Kidney (tissue), 14 donors: ENCODE results near the gene PRRX2. TPM values are rescaled to one million over a fixed set of nuclear protein-coding genes. Genes with fewer than 3 reads are reported as not detected.
"Not testable (repeated sequence)": the region's sequence is repeated elsewhere in the genome, so short reads cannot be mapped to it uniquely, and the experiment has no call there.

ENCODE experiments used
- DNase-seq, 5 donors: peaks; one replicate each; pipeline ENCODE4 v3.0.0-alpha.2; 2013 to 2020
- FAIRE-seq: peaks from 2 replicates; lab custom pipeline; 2012; peaks lifted over from hg19 to GRCh38; lab: Jason Lieb, UNC
- H3K27ac ChIP-seq, 2 donors: one replicate each; pipeline ENCODE4 v1.7.0; 2013; ENCODE audit warnings: low read depth in 2 of 2, low read length in 2 of 2, inconsistent platforms in 1 of 2
- H3K27me3 ChIP-seq: one replicate; pipeline ENCODE4 v1.7.1; 2013; ENCODE audit warnings: low read length, inconsistent platforms; ENCODE audit not compliant: control insufficient read depth, insufficient read depth
- H3K36me3 ChIP-seq, 3 donors: one replicate each; pipeline versions ENCODE4 v1.7.0 to v1.7.1; 2013; ENCODE audit warnings: low read length in 3 of 3, control low read depth in 1 of 3, inconsistent platforms in 1 of 3; ENCODE audit not compliant: insufficient read depth in 3 of 3, control insufficient read depth in 2 of 3
- H3K4me1 ChIP-seq, 3 donors: one replicate each; pipeline versions ENCODE4 v1.7.0 to v1.7.1; 2013; ENCODE audit warnings: low read length in 3 of 3, inconsistent platforms in 1 of 3, low read depth in 1 of 3; ENCODE audit not compliant: control insufficient read depth in 2 of 3, insufficient read depth in 2 of 3
- H3K4me3 ChIP-seq, 3 donors: one replicate each; pipeline versions ENCODE4 v1.7.0 to v1.8.1; 2013; ENCODE audit warnings: low read length in 3 of 3, control low read depth in 1 of 3, inconsistent platforms in 1 of 3
- H3K9ac ChIP-seq, 3 donors: one replicate each; pipeline versions ENCODE4 v1.7.0 to v1.7.1; 2013; ENCODE audit warnings: low read length in 3 of 3, control low read depth in 1 of 3, inconsistent platforms in 1 of 3
- H3K9me3 ChIP-seq, 3 donors: one replicate each; pipeline versions ENCODE4 v1.7.0 to v1.7.1; 2013; ENCODE audit warnings: low read length in 3 of 3, control low read depth in 1 of 3, inconsistent platforms in 1 of 3; ENCODE audit not compliant: control insufficient read depth in 2 of 3, insufficient read depth in 1 of 3
- intact Hi-C: fragments of 100-400 bp; cut with DNase I; formaldehyde crosslinking; loops from one replicate; pipeline ENCODE4 v1.11.1; 2022
- polyA plus RNA-seq: library from polyadenylated mRNA; stranded (reverse); fragments of 350-450 nt; fragmentation: Illumina TruSeq; extraction: RNeasy Lipid Tissue Mini Kit (QIAGEN cat#74804); gene quantifications from one replicate; pipeline ENCODE4 v1.2.3, GENCODE V29; 2014; ENCODE audit warnings: low read depth, low replicate concordance; ENCODE audit not compliant: insufficient read depth
- total RNA-seq: library from RNA; stranded (reverse); fragmentation: NEBNext Ultra II Directional; extraction: Animal tissue kit (Norgen Biotek cat#: 25700); gene quantifications from one replicate; pipeline ENCODE4 v1.2.1, GENCODE V29; 2021
- TF ChIP-seq, protein P1 (sequence below): IDR thresholded peaks from 3 replicates; pipeline ENCODE4 v1.5.1; 2012; ENCODE audit warnings: mild to moderate bottlenecking, moderate library complexity, borderline replicate concordance; ENCODE audit not compliant: insufficient read depth; ENCODE audit errors: extremely low read depth
- donor health status: control.
- donor health status: control.
- donor health status: control.
- donor health status: control.
- donor health status: control.
- donor health status: DM: yes; HTN: yes; CAD: no.
- donor health status: Normal renal cell carcinoma (clear cell type).

Gene PRRX2
- total and polyA plus RNA-seq, 2 donors from 2014 or later: 1.8 to 2.3 TPM

DNA sequence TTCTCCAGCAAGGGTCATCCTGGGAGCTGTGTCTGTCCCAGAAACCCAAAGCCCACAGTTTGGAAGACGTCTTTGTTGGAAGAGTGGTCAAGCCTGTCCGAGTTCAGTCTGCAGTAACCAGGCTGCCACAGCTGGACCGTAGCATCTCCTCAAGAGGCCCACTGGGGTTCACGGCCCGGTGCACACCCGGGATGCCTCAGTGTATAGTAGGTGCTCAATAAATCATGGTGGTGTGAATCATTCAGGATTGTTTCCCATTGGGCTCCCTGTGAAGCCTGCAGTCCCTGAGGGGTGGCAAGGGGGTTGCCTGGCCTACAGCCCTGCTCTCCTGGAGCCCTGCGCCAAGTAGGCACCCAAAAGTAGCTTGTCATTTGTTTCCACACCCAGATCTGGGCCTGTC lies 10.3 kb upstream of the PRRX2 start:
- Histone ChIP-seq H3K27me3 (no peaks in the 10 kb centered on the region), H3K36me3 (no peaks in the 10 kb centered on the region), H3K27ac (no peak overlapping the region), H3K4me1 (peaks cover 0 to 4% (median 0%) of the 10 kb centered on the region in 3 donors), H3K4me3 (no peak overlapping the region), H3K9ac (no peak overlapping the region), H3K9me3 (no peaks in the 10 kb centered on the region)
- TF ChIP-seq, protein P1, sequence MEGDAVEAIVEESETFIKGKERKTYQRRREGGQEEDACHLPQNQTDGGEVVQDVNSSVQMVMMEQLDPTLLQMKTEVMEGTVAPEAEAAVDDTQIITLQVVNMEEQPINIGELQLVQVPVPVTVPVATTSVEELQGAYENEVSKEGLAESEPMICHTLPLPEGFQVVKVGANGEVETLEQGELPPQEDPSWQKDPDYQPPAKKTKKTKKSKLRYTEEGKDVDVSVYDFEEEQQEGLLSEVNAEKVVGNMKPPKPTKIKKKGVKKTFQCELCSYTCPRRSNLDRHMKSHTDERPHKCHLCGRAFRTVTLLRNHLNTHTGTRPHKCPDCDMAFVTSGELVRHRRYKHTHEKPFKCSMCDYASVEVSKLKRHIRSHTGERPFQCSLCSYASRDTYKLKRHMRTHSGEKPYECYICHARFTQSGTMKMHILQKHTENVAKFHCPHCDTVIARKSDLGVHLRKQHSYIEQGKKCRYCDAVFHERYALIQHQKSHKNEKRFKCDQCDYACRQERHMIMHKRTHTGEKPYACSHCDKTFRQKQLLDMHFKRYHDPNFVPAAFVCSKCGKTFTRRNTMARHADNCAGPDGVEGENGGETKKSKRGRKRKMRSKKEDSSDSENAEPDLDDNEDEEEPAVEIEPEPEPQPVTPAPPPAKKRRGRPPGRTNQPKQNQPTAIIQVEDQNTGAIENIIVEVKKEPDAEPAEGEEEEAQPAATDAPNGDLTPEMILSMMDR: no peak
- FAIRE-seq: no peak
- DNase-seq: peak in 2 of 5 donors; percentile 31 to 39
- intact Hi-C loops: no loop called here

DNA sequence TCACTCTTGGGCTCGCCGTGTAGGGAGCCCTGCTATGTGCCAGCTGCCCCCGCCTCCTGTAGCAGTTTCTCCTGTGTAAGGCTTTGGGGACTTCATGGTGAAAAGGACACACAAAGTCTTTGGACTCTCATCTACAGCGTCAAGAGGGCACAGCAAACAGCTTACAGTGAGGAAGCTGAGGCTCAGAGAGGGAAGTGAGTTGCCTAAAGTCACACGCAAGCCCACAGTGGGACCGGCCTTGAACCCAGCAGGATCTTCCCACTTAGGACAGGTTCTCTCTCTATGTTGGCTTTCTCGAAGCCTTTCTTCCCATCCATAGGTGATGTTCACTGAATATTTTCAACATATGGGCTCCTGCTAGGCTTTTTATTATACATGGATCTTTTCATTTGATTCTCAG lies 9.8 kb upstream of the PRRX2 start:
- FAIRE-seq: no peak

GRCh38 chr9:129656795-129657390 lies 8.6 kb upstream of the PRRX2 start:
- Histone ChIP-seq H3K9ac (no peak overlapping the region), H3K27ac (no peak overlapping the region), H3K9me3 (no peaks in the 10 kb centered on the region), H3K36me3 (no peaks in the 10 kb centered on the region), H3K4me1 (peaks cover 0 to 4% (median 0%) of the 10 kb centered on the region in 3 donors), H3K27me3 (no peaks in the 10 kb centered on the region), H3K4me3 (no peak overlapping the region)
- FAIRE-seq (no peak), DNase-seq (no peak)
- intact Hi-C loops: no loop called here
- TF ChIP-seq, protein P1: no peak

More for the DNA sequence above, 9.8 kb upstream of the PRRX2 start:
- Histone ChIP-seq H3K27me3 (no peaks in the 10 kb centered on the region), H3K27ac (no peak overlapping the region), H3K9me3 (no peaks in the 10 kb centered on the region), H3K4me1 (peaks cover 0 to 4% (median 0%) of the 10 kb centered on the region in 3 donors), H3K9ac (no peak overlapping the region), H3K36me3 (no peaks in the 10 kb centered on the region), H3K4me3 (no peak overlapping the region)
- no peak for DNase-seq
- TF ChIP-seq, protein P1: no peak
- intact Hi-C loops: no loop called here

DNA sequence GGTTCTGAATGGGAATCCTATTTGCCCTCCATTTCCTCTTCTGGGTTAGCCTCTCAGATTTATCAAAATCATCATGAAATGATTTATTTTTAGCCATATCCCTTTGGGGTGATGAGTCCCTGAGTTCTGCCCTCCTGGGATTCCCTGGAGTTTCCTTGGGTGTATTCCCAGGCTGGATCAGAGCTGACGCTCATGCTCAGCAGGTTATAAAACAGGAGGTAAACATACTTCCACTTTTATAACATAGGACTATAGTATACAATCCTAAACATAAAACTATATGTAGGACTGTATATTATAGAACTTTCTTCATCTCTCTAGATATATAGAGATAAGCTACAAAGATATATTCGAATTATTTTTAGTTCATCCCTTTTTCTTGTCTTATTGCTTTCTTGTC lies 4.4 kb upstream of the PRRX2 start:
- no peak for FAIRE-seq
- Histone ChIP-seq H3K9me3 (no peaks in the 10 kb centered on the region), H3K36me3 (no peaks in the 10 kb centered on the region), H3K4me3 (no peak overlapping the region), H3K27ac (no peak overlapping the region), H3K4me1 (no peaks in the 10 kb centered on the region), H3K27me3 (no peaks in the 10 kb centered on the region), H3K9ac (no peak overlapping the region)
- DNase-seq: no peak
- intact Hi-C loops: no loop called here
- TF ChIP-seq, protein P1: no peak

- FAIRE-seq, H3K4me3 ChIP-seq, H3K27me3 ChIP-seq, intact Hi-C loops, H3K9me3 ChIP-seq, H3K4me1 ChIP-seq, DNase-seq, H3K9ac ChIP-seq, H3K36me3 ChIP-seq, H3K27ac ChIP-seq: not testable (repeated sequence)
Measured at GRCh38 chr9:129662239-129662638, 3.2 kb upstream of the PRRX2 start.
